ENCODE results near the gene TSPAN9. TPM values are rescaled to one million over a fixed set of nuclear protein-coding genes. Genes with fewer than 3 reads are reported as not detected.

The TSPAN9 gene
- polyA plus RNA-seq, 3 donors: 0.15 to 0.34 (median 0.25) TPM

DNA sequence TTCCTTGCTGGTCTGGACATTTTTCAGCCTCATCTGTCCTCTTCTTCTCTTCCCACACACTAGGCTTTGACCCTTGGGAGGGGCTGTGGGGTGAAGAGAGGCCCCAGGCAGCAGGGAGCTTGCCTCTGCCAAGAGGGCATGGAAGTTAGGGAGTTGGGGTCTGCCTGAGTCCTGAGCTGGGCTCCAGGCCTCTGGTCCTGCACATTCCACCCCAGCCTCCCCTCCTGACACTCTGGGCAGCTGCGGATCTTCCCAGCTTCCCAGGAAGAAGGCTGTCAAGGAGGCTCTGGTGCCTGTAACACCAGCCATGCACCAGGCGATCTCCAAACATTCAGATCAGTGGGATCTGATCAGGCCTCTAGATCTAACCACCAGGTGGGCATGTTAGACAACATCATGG is 244.7 kb downstream of the TSPAN9 start:
- Mint-ChIP-seq H3K4me3 (no peak overlapping the region), H3K27me3 (ENCODE audit: low read depth in 3 of 3) (peaks cover 12 to 19% (median 14%) of the 10 kb centered on the region in 3 donors), H3K36me3 (no peaks in the 10 kb centered on the region), H3K27ac (no peak overlapping the region), H3K9me3 (peaks cover 0 to 1% (median 0%) of the 10 kb centered on the region in 7 donors), H3K4me1 (peaks cover 11% of the 10 kb centered on the region)
- H3K4me3 ChIP-seq (replicated peaks in 1 of 3; ENCODE audit: low read depth in 2 of 3, low read length in 3 of 3): no peak overlapping the region
- H3K36me3 ChIP-seq (replicated peaks in 1 of 2; ENCODE audit: control insufficient read depth in 1 of 2, insufficient read depth in 2 of 2, low read length in 2 of 2): no peaks in the 10 kb centered on the region
- H4K20me1 ChIP-seq (ENCODE audit: insufficient read depth, low read length): no peaks in the 10 kb centered on the region
- TF ChIP-seq CTCF (IDR thresholded peaks at IDR 0.05): no peak
- H3K9me3 ChIP-seq (replicated peaks in 1 of 2; ENCODE audit: control insufficient read depth in 1 of 2, insufficient read depth in 1 of 2, low read length in 2 of 2): no peaks in the 10 kb centered on the region
- H3K27ac ChIP-seq (ENCODE audit: low read depth in 1 of 2, low read length in 2 of 2): no peak overlapping the region
- H3K79me2 ChIP-seq (ENCODE audit: insufficient read depth, low read length): no peaks in the 10 kb centered on the region
- intact Hi-C loops (cut with micrococcal nuclease): no loop called here
- WGBS (ENCODE audit: insufficient coverage): 92% methylated on average over 2 of the region's 2 CpGs
- H3K27me3 ChIP-seq (ENCODE audit: control insufficient read depth in 2 of 2, insufficient read depth in 2 of 2, low read length in 2 of 2): peaks cover 0 to 2% of the 10 kb centered on the region in 2 donors
- no peak overlapping the region for H3K9ac ChIP-seq (ENCODE audit: insufficient read depth, low read length, poor library complexity, severe bottlenecking)
- no peak for DNase-seq
- H3K4me1 ChIP-seq (ENCODE audit: control insufficient read depth in 1 of 2, insufficient read depth in 2 of 2, low read length in 2 of 2): peaks cover 0 to 5% of the 10 kb centered on the region in 2 donors
- no peak overlapping the region for H3K4me2 ChIP-seq (replicated peaks; ENCODE audit: extremely low read depth, low read length, poor library complexity, severe bottlenecking)
- no peak overlapping the region for H2AFZ ChIP-seq (ENCODE audit: insufficient read depth, low read depth, low read length, poor library complexity, severe bottlenecking)

DNA sequence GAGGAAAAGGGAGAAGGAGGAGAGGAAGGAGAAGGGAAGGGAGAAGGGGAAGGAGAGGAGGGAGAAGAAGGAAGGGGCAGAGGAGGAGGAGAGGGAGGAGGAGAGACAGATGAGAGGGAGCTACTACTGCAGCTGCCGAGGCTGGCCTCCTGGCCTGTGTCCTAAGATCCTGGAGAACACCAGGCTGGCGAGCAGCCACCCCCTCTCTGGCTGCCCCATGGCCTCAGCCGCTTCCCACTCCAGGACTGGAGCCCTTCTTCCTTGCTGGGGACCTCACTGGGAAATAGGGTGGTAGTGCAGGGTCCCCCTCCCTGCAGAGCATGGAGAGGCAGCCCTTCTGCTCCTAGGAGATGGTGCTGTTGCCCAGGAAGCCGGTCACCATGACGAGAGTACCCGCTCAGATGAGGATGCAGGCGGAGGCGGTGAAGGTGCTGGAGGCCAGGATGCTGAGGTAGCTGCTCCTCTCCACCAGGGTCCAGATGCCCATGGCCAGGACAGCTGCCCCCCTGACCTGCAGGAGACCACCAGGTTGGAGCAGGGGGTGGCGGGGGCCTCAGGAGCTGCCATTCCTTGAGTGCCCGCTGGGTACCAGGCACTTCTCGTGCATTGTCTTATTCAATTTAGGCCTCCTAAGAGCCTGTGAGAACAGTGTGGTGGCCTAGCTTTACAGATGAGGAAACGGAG is 246.0 kb downstream of the TSPAN9 start:
- Histone ChIP-seq H3K79me2 (ENCODE audit: insufficient read depth, low read length) (no peaks in the 10 kb centered on the region), H2AFZ (ENCODE audit: insufficient read depth, low read depth, low read length, poor library complexity, severe bottlenecking) (no peak overlapping the region), H3K27ac (ENCODE audit: low read depth in 1 of 2, low read length in 2 of 2) (no peak overlapping the region), H3K4me1 (ENCODE audit: control insufficient read depth in 1 of 2, insufficient read depth in 2 of 2, low read length in 2 of 2) (peaks cover 0 to 5% of the 10 kb centered on the region in 2 donors), H3K9ac (ENCODE audit: insufficient read depth, low read length, poor library complexity, severe bottlenecking) (no peak overlapping the region), H3K4me3 (replicated peaks in 1 of 3; ENCODE audit: low read depth in 2 of 3, low read length in 3 of 3) (no peak overlapping the region), H3K9me3 (replicated peaks in 1 of 2; ENCODE audit: control insufficient read depth in 1 of 2, insufficient read depth in 1 of 2, low read length in 2 of 2) (no peaks in the 10 kb centered on the region), H4K20me1 (ENCODE audit: insufficient read depth, low read length) (no peaks in the 10 kb centered on the region), H3K36me3 (replicated peaks in 1 of 2; ENCODE audit: control insufficient read depth in 1 of 2, insufficient read depth in 2 of 2, low read length in 2 of 2) (no peaks in the 10 kb centered on the region), H3K4me2 (replicated peaks; ENCODE audit: extremely low read depth, low read length, poor library complexity, severe bottlenecking) (no peak overlapping the region), H3K27me3 (ENCODE audit: control insufficient read depth in 2 of 2, insufficient read depth in 2 of 2, low read length in 2 of 2) (peaks cover 0 to 2% of the 10 kb centered on the region in 2 donors)
- TF ChIP-seq CTCF (IDR thresholded peaks at IDR 0.05): no peak
- intact Hi-C loops (cut with micrococcal nuclease): no loop called here
- Mint-ChIP-seq H3K4me3 (no peak overlapping the region), H3K9me3 (no peaks in the 10 kb centered on the region), H3K4me1 (peaks cover 8% of the 10 kb centered on the region), H3K36me3 (no peaks in the 10 kb centered on the region), H3K27me3 (ENCODE audit: low read depth in 3 of 3) (peaks cover 8 to 19% (median 12%) of the 10 kb centered on the region in 3 donors), H3K27ac (no peak overlapping the region)
- WGBS (ENCODE audit: insufficient coverage): 93% methylated on average over 10 of the region's 12 CpGs
- DNase-seq: no peak
